Occipital lobe (tissue), 2 donors: ENCODE results near the gene GALNT9. TPM values are rescaled to one million over a fixed set of nuclear protein-coding genes. Genes with fewer than 3 reads are reported as not detected.

Source experiments
- DNase-seq: peaks from one replicate; lab custom pipeline; 2025; lab: John Stamatoyannopoulos, UW
- total RNA-seq: library from RNA; depleted of rRNA; stranded (reverse); fragments of >200 nt; gene quantifications from one replicate; pipeline ENCODE4 v1.2.3, GENCODE V29; 2014

Gene GALNT9
- total RNA-seq, 1 donor from 2014 or later: 1.4 TPM

GRCh38 chr12:132174015-132174838 is 155.2 kb downstream of the GALNT9 start:
- no peak for DNase-seq

- no peak for DNase-seq
Measured at GRCh38 chr12:132173135-132174014, 156.0 kb downstream of the GALNT9 start.

DNA sequence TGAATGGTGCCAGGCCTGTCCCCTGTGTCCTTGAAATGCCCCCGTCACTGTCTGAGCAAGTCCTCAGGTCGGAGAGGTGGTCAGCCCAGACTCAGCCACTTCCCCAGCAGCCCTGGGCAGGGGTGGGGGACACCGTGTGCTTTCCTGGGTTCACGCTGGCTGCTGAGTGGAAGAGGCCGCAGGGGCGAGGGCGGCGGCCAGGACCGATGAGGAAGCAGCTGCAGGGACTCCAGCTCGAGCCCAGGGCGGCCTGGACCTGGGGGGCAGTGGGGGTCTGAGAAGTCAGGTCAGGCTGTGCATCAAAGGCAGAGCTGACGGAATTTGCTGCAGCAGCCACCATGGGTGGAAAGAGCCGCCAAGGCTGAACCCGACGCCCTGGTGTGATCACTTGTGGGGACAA is 156.8 kb downstream of the GALNT9 start:
- no peak for DNase-seq

GRCh38 chr12:132171968-132172521 is 157.3 kb downstream of the GALNT9 start:
- DNase-seq: no peak

GRCh38 chr12:132171293-132171967 is 158.0 kb downstream of the GALNT9 start:
- no peak for DNase-seq

DNA sequence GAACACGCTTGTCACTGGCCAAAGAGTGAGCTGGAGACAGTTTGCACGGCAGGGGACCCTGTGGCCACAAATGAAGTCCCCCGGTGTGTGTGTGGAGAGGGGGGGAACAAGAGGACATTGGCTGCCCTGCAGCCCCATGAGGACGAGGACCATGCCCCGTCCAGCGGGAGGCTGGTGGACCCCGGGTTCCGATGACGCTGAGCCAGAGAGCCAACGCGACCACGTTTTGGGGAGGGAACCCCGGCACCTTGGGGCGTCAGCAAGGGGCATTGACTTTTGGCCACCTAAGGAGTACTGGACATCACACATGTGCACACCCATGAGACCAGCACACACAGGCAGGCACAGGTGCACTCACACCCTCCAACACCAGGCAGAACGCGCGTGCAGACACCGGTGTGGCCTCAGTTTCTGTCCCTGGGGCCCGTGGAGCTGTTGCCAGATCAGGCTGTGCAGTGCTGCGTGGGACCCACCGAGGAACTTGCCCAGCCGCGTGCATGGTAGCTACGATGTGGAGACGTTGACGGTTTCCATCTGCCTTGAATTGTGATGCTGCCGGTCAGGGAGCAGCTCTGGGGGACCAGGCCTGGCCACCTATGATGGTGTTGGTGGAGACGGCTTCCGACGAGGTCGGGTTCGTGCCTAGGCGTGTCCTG is 158.6 kb downstream of the GALNT9 start:
- DNase-seq: no peak

- DNase-seq: no peak
Measured at GRCh38 chr12:132170094-132170636, 159.2 kb downstream of the GALNT9 start.

DNA sequence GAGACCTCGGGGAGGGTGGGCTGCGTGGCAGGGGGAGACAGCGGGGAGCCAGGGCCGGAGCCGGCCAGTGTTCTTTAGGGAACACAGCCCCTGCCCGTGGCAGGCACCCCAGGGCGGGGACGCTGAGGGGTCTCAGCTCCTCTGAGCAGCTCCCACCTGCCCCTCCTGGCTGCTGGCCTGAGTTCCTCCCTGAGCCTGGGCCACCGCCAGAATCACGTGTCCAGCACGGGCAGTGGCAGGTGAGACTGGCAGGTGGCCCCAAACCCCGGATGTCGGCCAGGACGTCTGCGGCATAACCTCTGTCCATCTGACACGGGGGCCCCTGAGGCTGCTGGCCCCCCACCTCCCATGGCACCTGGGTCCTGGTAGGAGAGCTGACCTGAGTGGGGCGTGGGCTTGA is 160.0 kb downstream of the GALNT9 start:
- DNase-seq: no peak

- no peak for DNase-seq
Measured at GRCh38 chr12:132168311-132169031, 160.9 kb downstream of the GALNT9 start.

DNA sequence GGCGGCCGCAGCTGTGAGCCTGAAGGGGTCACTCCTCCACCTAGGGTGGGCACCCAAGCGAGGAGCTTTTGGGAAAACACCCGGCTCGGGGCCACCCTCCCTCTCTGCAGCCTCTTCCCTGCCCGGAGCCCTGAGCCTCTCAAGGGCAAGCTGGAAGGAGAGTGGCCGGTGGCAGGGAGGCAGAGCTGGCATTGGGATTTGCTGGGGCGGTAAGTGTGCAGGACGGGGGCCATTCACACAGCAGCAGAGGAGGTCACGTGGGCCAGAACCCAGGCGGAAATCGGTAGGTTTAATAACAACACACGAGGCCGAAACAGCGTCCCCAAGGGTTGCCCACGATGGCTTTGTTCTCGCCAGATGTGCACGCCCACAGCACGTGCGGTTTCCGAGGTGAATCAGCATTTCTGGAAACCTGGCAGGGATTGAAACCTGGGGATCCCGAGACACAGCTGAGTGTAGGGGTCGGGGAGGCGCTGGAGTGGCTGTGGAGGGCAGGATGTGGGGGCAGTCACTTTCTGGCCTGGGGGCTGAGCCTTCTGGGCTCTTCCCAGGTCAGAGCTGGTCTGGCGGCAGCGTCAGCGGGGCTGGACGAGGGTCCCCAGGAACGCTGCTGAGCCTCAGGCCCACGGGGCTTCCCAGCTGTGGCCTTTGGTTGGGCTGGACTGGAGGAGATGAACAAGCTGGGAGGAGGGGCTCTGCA is 161.6 kb downstream of the GALNT9 start:
- no peak for DNase-seq

DNA sequence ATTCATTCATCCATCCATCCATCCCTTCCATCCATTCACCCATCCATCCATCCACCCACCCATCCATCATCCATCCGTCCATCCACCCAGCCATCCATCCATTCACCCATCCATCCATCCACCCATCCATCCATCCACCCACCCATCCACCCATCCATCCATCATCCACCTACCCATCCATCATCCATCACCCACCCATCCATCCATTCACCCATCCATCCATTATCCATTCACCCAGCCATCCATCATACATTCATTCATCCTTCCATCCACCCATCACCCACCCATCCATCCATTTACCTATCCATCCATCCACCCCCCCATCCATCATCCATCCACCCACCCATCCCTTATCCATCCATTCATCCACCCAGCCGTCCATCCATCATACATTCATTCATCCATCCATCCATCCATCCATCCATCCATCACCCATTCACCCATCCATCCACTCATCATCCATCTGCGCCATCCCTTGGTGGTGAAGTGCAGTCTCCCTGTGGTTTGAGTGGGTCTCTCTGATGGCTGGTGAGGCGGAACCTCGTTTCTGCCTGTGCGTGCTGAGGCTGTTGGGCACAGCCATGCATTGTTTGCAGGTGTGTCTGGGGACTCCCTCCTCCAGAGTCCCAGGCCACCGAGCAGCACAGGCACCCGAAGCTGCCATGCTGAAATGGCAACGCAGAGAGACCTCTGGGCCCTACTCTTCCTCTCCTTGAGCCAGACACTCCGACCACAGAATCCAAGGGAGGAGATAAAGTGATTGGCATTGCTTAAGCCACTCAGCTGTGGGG is 162.4 kb downstream of the GALNT9 start:
- DNase-seq: no peak

DNA sequence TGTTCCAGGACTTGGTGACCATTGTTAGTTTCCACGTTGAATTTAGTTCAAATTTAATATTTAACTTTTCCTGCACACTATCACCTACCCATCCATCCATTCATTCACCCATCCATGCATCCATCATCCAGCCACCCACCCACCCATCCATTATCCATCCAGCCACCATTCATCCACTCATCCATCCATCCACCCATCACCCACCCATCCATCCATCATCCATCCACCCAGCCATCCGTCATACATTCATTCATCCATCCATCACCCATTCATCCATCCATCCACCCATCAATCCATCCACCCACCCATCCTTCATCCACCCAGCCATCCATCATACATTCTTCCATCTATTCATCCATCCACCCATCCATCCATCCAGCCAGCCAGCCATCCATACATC is 163.3 kb downstream of the GALNT9 start:
- no peak for DNase-seq

GRCh38 chr12:132165584-132165983 is 163.8 kb downstream of the GALNT9 start:
- DNase-seq: no peak

DNA sequence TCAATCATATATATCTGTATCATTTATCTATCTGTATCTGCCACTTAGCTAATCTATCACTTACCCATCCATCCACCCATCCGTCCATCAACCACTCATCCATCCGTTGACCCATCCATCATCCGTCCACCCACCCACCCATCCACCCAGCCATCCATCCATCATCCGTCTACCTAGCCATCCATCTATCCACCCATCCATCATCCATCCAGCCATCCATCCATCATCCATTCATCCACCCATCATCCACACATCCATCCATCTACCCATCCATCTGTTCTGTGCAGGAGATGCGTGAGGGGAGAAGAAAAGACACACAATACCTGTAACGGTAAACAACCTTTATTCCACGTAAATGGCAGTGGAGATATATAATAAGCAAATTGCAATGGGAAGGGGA is 165.0 kb downstream of the GALNT9 start:
- DNase-seq: no peak

DNA sequence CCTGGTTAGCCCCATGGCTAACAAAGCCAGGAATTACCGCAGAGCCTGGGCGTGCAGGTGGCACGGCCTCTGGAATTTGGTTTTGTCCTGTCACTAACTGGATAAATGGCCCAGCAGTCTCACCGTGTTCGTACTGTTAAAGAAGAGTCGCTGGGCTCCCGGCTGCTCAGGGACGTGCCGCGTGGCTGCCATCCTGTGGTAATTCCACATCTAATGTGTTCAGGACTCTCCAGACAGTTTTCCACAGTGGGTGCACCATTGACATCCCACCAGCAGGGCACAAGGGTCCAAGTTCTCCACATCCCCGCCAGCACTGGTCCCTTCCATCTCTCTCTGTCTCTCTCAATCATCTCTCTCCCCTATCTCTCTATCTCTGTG is 165.5 kb downstream of the GALNT9 start:
- DNase-seq: no peak

DNA sequence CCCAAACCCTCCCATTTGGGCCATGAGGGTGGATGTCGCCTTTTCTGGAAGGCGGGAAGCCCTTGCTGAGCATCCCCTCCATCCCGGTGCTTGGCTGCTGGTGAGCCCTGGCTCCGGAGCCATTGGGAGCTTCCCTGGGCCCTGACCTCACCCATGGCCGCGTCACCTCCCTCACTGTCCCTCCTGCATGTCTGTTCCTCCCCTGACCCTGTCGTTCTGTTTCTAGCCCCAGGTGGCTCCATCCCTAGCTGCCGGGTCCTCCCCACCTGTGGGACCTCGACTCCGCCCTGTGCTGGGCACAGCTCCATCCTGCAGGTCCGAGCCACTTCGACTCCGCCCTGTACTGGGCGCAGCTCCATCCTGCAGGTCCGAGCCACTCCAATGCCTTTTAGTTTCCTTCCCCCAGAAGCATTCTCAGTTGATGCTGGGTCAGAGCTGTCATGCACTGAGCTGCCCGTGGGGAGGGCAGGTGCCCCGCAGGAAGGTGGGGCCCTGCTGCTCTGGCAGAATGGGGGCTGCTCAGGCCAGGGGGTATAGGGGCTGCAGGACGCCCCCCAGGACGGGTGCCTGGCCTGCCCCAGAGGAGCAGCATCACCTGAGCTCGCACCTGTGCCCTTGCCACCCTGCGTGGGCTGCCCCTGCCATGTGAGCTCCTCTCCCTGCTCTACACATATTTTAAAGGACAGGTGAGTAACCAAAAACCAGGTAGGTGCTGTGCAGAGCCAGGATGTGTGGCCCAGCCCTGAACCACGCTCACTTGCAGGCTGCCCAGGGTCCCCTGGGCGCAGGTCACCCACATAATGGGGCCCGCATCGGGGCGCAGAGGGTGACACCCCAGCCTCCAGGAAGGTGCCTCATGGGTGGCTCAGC is 166.1 kb downstream of the GALNT9 start:
- DNase-seq: no peak

DNA sequence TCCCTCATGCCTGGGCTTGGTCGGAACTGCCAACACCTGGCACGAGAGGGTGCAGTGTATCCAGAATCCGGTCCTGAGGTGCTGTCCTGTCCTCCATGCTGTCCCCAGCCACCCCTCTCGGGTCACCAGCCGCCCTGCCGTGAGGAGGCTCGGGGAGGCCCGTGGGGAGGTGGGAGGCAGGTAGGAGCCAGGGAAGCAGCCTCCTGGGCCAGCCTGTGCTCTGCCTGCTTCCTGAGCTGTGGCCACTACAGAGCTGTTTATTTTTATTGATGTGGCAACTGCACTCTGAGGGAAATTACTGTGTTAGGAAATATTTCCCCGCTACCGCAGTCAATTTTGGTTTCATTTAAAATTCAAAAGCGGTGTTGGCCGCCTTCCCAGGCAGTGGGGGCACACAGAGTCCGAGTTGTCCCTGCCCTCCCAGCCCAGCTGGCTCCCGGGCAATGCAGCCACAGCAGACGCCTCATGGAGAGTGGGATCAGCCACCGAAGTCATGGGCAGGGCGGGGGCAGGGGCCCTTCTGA is 166.8 kb downstream of the GALNT9 start:
- no peak for DNase-seq
